B cell (primary cell): ENCODE data around the gene KRTAP1-4. TPM values are rescaled to one million over a fixed set of nuclear protein-coding genes. Genes with fewer than 3 reads are reported as not detected.
"Not testable (repeated sequence)": the region's sequence is repeated elsewhere in the genome, so short reads cannot be mapped to it uniquely, and the experiment has no call there.

Source experiments
- ATAC-seq: fragments of 200-7000 bp; cut with Tn5 transposase; one replicate; pipeline ENCODE4 v1.10.0; 2021; ENCODE audit warnings: low read depth, mild to moderate bottlenecking, moderate number of reproducible peaks, moderate library complexity
- CTCF ChIA-PET: fragments of 350-600 bp; sonication (Branson Sonifier 250); formaldehyde crosslinking; loops from one replicate; lab custom pipeline; 2021; ENCODE audit warnings: antibody characterized with exemption, inconsistent platforms; lab: Charles Lee
- POLR2A ChIA-PET: fragments of 350-600 bp; sonication (Branson Sonifier 250); formaldehyde crosslinking; loops from one replicate; lab custom pipeline; 2021; ENCODE audit warnings: antibody characterized with exemption; lab: Charles Lee
- DNase-seq: peaks from one replicate; pipeline ENCODE4 v3.0.0; 2013
- H2AFZ ChIP-seq: 2 replicates; pipeline ENCODE4 v1.6.1; 2012; ENCODE audit warnings: mild to moderate bottlenecking, low read depth, low read length; ENCODE audit not compliant: insufficient read depth, poor library complexity, severe bottlenecking
- H3K27ac ChIP-seq, 2 donors: 1 replicate in 1 of 2; 2 replicates in 1 of 2; pipeline ENCODE4 v1.5.1; 2012 to 2013; ENCODE audit warnings: low read length in 2 of 2, mild to moderate bottlenecking in 2 of 2, moderate library complexity in 1 of 2
- H3K27me3 ChIP-seq, 4 experiments: fragments of 200-600 bp in 1 of 4; sonication (generic) in 1 of 4; replicated peaks in 1 of 4; 1 replicate in 2 of 4; 2 replicates in 2 of 4; pipeline versions ENCODE4 v1.6.1 to v1.7.0; 2013 to 2016; ENCODE audit warnings: low read length in 3 of 4, mild to moderate bottlenecking in 2 of 4, mixed read lengths in 1 of 4, moderate library complexity in 1 of 4; ENCODE audit not compliant: insufficient read depth in 4 of 4, control insufficient read depth in 3 of 4; ENCODE audit errors: control extremely low read depth in 1 of 4
- H3K36me3 ChIP-seq, 2 experiments: replicated peaks in 1 of 2; 1 replicate in 1 of 2; 2 replicates in 1 of 2; pipeline versions ENCODE4 v1.6.1 to v1.7.1; 2013; ENCODE audit warnings: low read length in 1 of 2; ENCODE audit not compliant: insufficient read depth in 2 of 2, control insufficient read depth in 1 of 2; ENCODE audit errors: control extremely low read depth in 1 of 2, extremely low read depth in 1 of 2
- H3K4me1 ChIP-seq, 2 donors: fragments of 200-600 bp in 1 of 2; sonication (generic) in 1 of 2; 1 replicate in 1 of 2; 2 replicates in 1 of 2; pipeline versions ENCODE4 v1.5.1 to v1.6.1; 2013 to 2017; ENCODE audit warnings: low read length in 2 of 2; ENCODE audit not compliant: control insufficient read depth in 2 of 2, insufficient read depth in 2 of 2
- H3K4me2 ChIP-seq: replicated peaks from 2 replicates; pipeline ENCODE3; 2012; ENCODE audit warnings: mild to moderate bottlenecking, low read depth, low read length; ENCODE audit not compliant: poor library complexity, severe bottlenecking
- H3K4me3 ChIP-seq, 5 experiments: fragments of 200-600 bp in 1 of 5; sonication (generic) in 1 of 5; 1 replicate in 3 of 5; 2 replicates in 2 of 5; pipeline versions ENCODE4 v1.5.1 to v1.7.0; 2011 to 2016; ENCODE audit warnings: low read length in 4 of 5, mild to moderate bottlenecking in 4 of 5, low read depth in 2 of 5, control low read depth in 1 of 5, moderate library complexity in 1 of 5; ENCODE audit not compliant: insufficient read depth in 1 of 5; ENCODE audit errors: control extremely low read depth in 1 of 5, extremely low read depth in 1 of 5
- H3K79me2 ChIP-seq: fragments of 200-600 bp; sonication (generic); one replicate; pipeline ENCODE4 v1.6.0; 2016; ENCODE audit warnings: low read length; ENCODE audit not compliant: control insufficient read depth, insufficient read depth
- H3K9ac ChIP-seq: fragments of 200-600 bp; sonication (generic); 2 replicates; pipeline ENCODE4 v1.6.1; 2017; ENCODE audit warnings: mild to moderate bottlenecking, low read length, moderate library complexity
- H3K9me3 ChIP-seq, 3 donors: one replicate each; pipeline versions ENCODE4 v1.6.1 to v1.7.1; 2013; ENCODE audit warnings: low read length in 2 of 3; ENCODE audit not compliant: control insufficient read depth in 2 of 3, insufficient read depth in 1 of 3; ENCODE audit errors: control extremely low read depth in 1 of 3
- H4K20me1 ChIP-seq: 2 replicates; pipeline ENCODE4 v1.6.0; 2012; ENCODE audit warnings: mild to moderate bottlenecking, low read length; ENCODE audit not compliant: insufficient read depth, control insufficient read depth, poor library complexity, severe bottlenecking
- H3K27ac Mint-ChIP-seq: one replicate; pipeline ENCODE4 v1.8.0; 2021; ENCODE audit warnings: mixed read lengths
- H3K27me3 Mint-ChIP-seq: one replicate; pipeline ENCODE4 v1.8.0; 2021; ENCODE audit warnings: mixed read lengths
- H3K4me1 Mint-ChIP-seq: one replicate; pipeline ENCODE4 v1.8.0; 2021; ENCODE audit warnings: mixed read lengths
- H3K4me3 Mint-ChIP-seq: one replicate; pipeline ENCODE4 v1.8.0; 2021; ENCODE audit warnings: mixed read lengths
- H3K9me3 Mint-ChIP-seq: one replicate; pipeline ENCODE4 v1.8.0; 2022; ENCODE audit warnings: mixed read lengths; ENCODE audit not compliant: insufficient read depth
- CTCF ChIP-seq: fragments of 200-600 bp; IDR thresholded peaks from one replicate; pipeline ENCODE4 v1.8.0; 2022; ENCODE audit warnings: antibody characterized with exemption, mild to moderate bottlenecking
- EZH2 ChIP-seq: IDR thresholded peaks from 2 replicates; pipeline ENCODE4 v1.6.1; 2012; ENCODE audit warnings: borderline replicate concordance, low read depth, mild to moderate bottlenecking, moderate library complexity, low read length; ENCODE audit not compliant: insufficient read depth, poor library complexity, severe bottlenecking
- WGBS: methylation state at CpG from one replicate; pipeline ENCODE4 v1.1.5; 2013; ENCODE audit warnings: missing lambda C conversion rate; ENCODE audit not compliant: insufficient coverage; 5-methylcytosine and 5-hydroxymethylcytosine counted together
- intact Hi-C: fragments of 100-400 bp; cut with micrococcal nuclease; formaldehyde crosslinking; loops from one replicate; pipeline ENCODE4 v1.10.0; 2022
- polyA plus RNA-seq: library from polyadenylated mRNA; depleted of rRNA; stranded (reverse); fragments of >200 nt; gene quantifications from 2 replicates; pipeline ENCODE4 v1.2.3, GENCODE V29; 2012
- total RNA-seq, 2 donors: library from RNA; stranded (reverse); fragments of 120-200 nt in 1 of 2; gene quantifications; 1 replicate in 1 of 2; 2 replicates in 1 of 2; pipeline versions ENCODE4 v1.2.3 to v1.2.4, GENCODE V29; 2013 to 2022

KRTAP1-4 gene
- total and polyA plus RNA-seq, 2 donors (not counting 1 experiment from before 2014, with no cell fraction given), result not detected

DNA sequence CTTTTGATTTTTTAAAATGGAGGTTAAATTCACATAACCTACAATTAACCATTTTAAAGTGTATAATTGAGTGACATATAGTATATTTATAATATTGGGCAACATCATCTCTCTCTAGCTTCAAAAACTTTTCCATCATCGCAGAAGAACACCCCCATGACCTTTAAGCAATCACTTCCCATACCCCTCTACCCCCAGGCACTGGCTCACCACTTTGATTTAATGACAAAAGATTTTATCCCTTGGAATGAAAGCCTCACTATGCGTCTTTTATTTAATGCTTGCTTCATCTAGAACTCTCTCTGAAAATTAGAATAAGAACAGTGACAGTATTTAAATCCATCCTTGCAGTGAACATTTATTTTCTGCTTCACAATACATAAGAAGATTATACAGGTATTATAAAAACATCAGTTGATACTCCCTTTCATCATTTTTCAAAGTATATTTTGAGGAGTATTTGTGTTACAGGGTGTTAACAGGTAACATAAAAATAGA lies 7.9 kb upstream of the KRTAP1-4 start:
- no peaks in the 10 kb centered on the region for H3K4me1 ChIP-seq
- H3K27me3 Mint-ChIP-seq, result peaks cover 39% of the 10 kb centered on the region
- TF ChIP-seq EZH2, result no peak
- TF ChIP-seq CTCF, result no peak
- no peak overlapping the region for H2AFZ ChIP-seq
- no peak overlapping the region for H3K4me2 ChIP-seq
- H3K9ac ChIP-seq, result no peak overlapping the region
- no peak overlapping the region for H3K4me3 Mint-ChIP-seq
- H3K27ac Mint-ChIP-seq, result no peak overlapping the region
- H3K4me3 ChIP-seq, result no peak overlapping the region
- ATAC-seq, result no peak
- no peak for DNase-seq
- H3K4me1 Mint-ChIP-seq, result no peaks in the 10 kb centered on the region
- WGBS, result 80% methylated on average over 1 of the region's 2 CpGs
- H3K36me3 ChIP-seq, result no peaks in the 10 kb centered on the region
- no peaks in the 10 kb centered on the region for H3K79me2 ChIP-seq
- peaks cover 0 to 4% (median 0%) of the 10 kb centered on the region in 4 experiments for H3K27me3 ChIP-seq
- ChIA-PET POLR2A (no interaction called here), CTCF (no interaction called here)
- no peaks in the 10 kb centered on the region for H4K20me1 ChIP-seq
- H3K9me3 ChIP-seq, result peaks cover 0 to 3% (median 0%) of the 10 kb centered on the region in 3 donors
- intact Hi-C loops, result no loop called here
- no peak overlapping the region for H3K27ac ChIP-seq
- peaks cover 5% of the 10 kb centered on the region for H3K9me3 Mint-ChIP-seq

DNA sequence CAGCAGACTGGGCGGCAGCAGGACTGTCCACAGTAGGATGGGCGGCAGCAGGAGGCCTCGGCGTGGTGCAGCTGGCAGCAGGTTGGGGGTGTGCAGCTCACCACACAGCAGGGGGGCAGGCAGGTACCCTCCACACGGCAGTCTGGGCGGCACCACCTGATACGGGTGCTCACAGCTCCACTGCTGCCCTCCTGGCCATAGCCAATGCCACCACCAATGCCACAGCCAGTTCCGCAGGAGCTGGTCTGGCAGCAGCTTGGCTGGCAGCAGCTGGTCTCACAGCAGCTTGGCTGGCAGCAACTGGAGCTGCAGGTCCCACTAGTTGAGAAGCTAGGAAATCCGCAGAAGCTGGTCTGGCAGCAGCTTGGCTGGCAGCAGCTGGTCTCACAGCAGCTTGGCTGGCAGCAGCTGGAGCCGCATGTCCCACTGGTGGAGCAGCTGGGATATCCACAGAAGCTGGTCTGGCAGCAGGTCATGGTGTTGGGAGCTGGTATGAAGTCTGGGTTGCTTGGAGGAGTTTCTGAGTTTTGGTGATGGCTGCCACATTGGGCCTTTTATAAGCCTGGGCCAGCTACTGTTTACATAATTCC lies 4.4 kb upstream of the KRTAP1-4 start, which contains the start of gene KRTAP1-3:
KRTAP1-3 (minus strand) TSS at position 529 of the 590 bp plus-strand sequence; CDS start at position 476, 53 bp downstream.
- H3K27me3 ChIP-seq, H3K9me3 ChIP-seq, H3K4me3 Mint-ChIP-seq, CTCF ChIA-PET, H3K4me1 ChIP-seq, H3K4me2 ChIP-seq, DNase-seq, intact Hi-C loops, H3K9me3 Mint-ChIP-seq, H3K4me3 ChIP-seq, H3K4me1 Mint-ChIP-seq, H3K9ac ChIP-seq, H3K27ac ChIP-seq, H4K20me1 ChIP-seq, H3K79me2 ChIP-seq, POLR2A ChIA-PET, H3K27ac Mint-ChIP-seq, ATAC-seq, H3K36me3 ChIP-seq, H2AFZ ChIP-seq: not testable (repeated sequence)
- peaks cover 37% of the 10 kb centered on the region for H3K27me3 Mint-ChIP-seq
- WGBS, result 79% methylated on average over 6 of the region's 10 CpGs
